CD4-positive, alpha-beta T cell treated with Interleukin-4 for 4 hours (primary cell): ENCODE data around the gene RELL2.

Experiments
- DNase-seq: peaks from one replicate; pipeline ENCODE4 v3.0.0-alpha.2; 2020

The RELL2 gene

GRCh38 chr5:141650851-141651727 is 14.3 kb downstream of the RELL2 start, which contains the start of gene FCHSD1:
Gene FCHSD1, minus strand, starts transcription at chr5:141651418. Its CDS starts 50 bp downstream, at chr5:141651368.
- peak; percentile 77 for DNase-seq

- DNase-seq, result no peak
Measured at GRCh38 chr5:141651728-141652105, 14.9 kb downstream of the RELL2 start.

DNA sequence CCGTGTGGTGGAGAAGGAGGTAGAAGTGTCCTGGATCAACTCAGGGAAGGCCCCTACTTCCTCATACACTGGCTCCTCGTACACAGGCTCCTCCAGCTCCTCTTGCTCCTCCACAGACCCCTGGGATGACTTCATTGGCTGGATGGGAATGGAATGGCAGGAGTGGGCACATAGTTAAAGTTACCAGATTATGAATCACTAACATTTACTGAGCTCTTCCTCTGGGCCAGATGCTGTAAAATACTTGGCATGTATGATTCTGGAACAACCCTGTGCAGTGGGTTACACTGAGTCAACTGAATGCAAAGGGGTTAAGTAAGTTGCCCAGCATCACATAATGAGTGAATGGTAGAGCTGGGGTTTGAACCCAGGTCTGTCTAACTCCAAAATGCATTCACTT is 17.5 kb downstream of the RELL2 start:
- no peak for DNase-seq

DNA sequence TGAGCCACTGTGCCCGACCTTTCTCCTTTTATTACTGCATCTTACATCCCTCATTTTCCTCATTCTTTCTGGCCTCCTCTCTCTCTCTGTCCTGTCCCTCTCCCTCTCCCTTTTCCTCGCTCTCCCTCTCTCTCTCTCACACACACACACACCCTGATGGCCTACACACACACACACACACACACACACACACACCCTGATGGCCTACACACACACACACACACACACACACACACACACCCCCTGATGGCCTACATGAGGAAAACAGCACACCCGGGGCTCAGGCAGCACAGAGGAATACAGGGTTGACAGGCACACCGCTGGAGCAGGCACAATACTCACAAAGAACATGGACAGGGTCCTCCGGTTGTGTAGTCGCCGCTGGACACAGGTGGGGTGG is 18.2 kb downstream of the RELL2 start:
- no peak for DNase-seq

GRCh38 chr5:141656396-141656795 is 19.6 kb downstream of the RELL2 start:
- no peak for DNase-seq

GRCh38 chr5:141657404-141657803 is 20.6 kb downstream of the RELL2 start:
- no peak for DNase-seq

- DNase-seq, result no peak
Measured at GRCh38 chr5:141657937-141658545, 21.2 kb downstream of the RELL2 start.

- DNase-seq, result no peak
Measured at GRCh38 chr5:141662028-141662427, 25.2 kb downstream of the RELL2 start.

DNA sequence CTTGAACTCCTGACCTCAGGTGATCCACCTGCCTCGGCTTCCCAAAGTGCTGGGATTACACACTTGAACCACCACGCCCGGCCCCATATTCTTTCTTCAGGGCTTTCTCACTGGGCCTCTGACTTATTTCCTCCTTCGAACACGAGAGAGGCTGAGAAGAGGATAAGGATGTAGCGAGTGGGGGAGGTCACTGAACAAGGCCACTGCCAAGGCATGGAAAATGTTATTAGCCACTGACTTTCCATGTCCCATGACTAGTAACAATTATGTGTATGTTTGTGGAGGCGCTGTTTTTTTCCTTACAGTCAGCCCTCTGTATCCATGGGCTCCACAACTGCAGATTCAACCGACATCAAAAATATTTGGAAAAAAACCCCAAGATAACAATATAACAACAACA is 26.7 kb downstream of the RELL2 start:
- no peak for DNase-seq

GRCh38 chr5:141664733-141665461 is 28.1 kb downstream of the RELL2 start:
- peak; percentile 60 for DNase-seq

DNA sequence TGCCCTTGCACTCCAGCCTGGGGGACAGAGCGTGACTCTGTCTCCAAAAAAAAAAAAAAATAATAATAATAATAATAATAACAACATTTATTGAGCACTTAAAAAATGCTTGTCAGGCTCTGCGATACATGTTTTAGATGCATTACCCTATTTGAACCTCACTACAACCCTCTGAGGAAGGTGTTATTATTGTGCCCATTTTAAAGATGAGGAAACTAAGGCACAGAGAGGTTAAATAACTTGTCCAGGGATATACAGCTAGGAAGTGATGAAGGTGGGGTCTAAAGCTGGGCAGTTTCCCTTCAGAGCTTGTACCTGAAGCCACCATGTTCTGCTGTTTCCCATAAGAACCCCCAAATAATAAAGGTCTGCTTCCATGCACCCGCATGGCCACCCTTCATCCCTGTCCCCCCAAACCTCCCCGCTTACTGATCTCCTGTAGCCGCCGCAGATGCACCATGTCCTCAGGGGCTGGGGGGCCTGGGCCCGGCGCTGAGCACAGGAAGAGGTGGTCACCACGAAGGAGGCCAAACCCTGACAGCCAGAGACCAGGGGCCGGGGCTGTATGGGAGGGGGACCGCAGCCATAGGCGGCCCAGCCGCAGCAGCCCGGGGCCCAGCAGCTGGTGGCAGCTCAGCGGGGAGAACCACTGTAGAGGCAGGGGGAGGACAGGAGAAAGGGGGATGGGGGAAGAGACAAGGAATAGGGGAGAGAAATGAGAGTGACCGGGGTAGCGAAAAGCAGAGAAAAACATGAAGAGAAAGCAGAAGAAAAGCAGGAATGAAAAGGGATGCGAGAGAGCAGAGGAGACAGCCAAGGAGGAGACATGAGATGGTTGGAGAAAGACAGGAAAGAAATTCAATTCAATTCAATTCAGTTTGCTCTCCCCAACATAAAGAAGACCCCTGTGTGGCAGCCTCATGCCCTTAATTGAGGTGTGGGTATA is 29.5 kb downstream of the RELL2 start:
- no peak for DNase-seq

- DNase-seq, result no peak
Measured at GRCh38 chr5:141668601-141669265, 31.9 kb downstream of the RELL2 start.

DNA sequence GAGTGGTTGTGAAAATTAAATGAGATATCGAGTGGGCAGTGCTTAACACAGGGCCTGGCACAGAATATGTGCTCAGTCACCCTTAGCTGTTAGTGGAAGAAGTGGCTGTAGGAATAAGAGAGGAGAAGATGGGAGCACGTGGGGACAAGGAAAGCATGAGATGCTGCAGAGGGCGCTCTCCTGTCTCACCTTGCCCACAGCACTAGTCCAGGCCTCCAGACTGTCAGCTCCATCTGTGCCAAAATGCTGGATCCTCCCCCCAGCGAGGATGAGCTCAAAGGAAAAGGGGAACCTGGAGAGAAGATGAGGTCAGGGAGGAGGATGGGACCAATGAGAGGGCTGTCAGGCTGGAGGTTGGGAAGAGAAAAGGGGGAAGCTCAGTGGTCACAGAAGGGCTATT is 32.7 kb downstream of the RELL2 start:
- no peak for DNase-seq

DNA sequence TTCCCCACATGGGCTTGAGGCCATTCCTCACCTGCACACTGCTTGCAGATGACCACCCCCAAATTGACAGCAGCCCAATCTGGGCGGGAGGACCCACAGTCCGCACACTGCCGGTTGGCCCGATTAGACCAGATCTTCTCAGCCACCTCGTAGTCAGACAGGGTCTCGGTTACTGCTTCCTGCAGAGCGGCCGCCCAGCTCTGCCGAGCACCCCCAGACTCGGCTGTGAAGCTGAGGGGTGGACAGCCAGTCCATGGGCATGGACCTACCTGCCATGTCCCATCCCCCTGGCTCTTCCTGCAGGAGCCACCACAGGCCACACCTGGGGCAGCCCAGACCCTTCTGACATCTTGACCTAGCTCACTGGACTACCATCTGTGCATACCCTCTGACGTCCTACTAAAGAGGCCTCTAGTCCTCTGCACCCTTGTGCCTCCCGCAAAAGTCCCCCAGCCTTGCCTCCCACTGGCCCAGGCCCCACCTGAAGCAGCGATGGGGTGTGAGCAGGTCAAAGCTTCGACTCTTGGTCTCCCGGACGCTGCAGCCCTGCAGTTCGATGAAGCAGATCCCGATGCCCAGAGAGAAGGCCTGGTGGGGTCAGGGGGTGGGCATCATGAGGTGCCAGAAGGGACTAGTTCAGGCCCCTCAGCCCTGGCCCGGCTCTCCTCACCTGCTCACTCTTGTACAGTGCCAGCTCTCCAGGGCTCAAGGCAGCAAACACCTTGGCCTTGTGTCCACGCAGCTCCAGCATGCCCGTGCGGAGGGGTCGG is 35.5 kb downstream of the RELL2 start:
- no peak for DNase-seq

DNA sequence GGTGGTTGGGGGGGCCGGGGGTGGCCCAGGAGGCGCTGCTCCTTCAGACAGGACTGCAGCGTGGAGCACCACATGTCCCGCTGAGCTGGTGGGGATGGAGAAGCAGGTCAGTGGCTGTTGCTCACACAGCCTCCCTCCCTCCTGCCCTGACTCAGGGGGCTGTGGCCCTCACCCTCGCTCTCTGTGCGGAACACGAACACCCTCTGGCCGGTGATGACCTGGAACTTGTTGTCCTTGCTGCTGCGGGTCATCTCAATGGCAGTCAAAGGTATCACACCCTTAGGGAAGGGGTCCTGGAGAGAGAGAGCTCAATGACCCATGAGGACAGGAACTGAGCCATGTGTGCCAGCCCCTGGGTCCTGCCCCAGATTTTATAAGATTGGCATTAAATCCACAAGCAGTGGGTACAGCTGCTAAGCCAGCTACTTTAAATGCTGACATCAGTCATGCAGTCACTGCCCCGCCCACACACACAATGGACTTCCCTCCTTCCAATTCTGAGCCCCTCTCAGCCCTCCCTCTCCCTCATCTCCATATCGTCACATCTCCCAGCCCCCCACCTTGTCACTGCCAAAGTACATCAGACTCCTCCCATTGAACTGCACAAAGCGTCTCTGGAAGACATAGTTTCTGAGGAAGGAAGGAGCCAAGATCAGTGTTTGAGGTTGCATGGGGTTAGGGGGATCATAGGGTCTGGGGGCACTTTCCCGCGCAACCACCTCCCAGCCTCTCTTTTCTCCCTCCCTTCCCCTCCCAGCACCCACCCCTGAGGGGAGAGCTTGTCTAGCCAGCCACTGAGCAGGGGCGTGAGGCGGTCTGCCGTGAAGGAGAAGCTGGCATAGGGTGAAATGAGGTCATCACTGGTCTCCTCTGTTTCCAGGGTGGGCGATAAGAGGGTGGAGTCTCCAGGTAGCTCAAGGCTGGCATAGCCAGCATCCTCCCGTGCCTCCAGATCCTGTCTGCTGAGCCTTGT is 36.3 kb downstream of the RELL2 start:
- DNase-seq, result no peak

- no peak for DNase-seq
Measured at GRCh38 chr5:141674747-141675146, 38.0 kb downstream of the RELL2 start.

DNA sequence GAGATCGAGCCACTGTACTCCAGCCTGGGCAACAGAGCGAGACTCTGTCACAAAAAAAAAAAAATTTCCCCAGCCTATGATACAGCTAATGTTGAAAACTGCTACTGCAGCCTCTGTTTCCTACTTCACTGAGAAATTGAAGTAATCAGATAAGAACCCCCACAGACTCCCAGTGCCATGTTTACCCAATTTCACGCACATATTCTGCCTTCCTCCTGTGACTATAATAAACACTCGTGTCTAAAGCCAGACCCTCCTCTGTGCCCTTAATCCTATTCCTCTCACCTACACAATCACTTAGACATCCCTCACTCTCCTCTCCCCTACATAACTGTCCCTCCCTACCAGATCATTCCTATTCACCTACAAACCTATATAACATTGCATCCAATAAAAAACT is 38.9 kb downstream of the RELL2 start:
- DNase-seq, result no peak

DNA sequence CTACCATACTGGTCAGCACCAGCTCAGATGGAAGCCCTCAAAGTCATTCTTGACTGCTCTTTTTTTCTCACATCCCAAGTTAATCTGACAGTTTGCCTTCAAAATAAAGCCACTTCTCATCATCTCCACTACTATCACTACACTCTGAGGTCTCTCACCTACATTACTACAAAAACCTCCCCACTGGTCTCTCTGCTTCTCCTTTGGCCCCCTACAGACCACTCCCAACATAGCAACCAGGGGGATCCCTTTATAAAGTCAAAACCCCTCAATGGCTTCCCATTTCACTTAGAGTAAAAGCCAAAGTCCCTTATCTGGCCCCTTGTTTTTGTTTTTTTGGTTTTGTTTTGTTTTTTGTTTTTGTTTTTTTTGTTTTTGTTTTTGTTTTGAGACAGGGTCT is 40.6 kb downstream of the RELL2 start:
- DNase-seq, result no peak

DNA sequence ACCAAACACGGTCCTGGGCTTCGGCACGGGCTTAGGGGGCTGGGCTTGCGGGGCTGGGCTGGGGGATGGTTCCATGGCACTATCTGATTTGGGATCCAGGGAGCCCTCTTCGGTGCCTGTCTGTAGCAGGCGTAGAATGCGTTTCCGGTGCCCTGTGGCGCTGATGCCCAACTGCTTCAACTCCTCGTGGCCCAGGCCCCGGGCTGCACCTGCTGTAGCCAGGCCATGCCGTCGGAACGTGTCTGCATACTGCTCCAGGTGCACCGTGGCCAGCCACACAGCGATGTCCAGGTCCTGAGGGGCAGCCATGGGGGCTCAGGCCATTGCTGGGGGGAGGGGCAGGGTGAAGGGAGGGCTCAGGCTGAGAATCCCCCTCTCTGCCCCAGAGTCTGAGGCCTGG is 43.4 kb downstream of the RELL2 start:
- DNase-seq, result no peak

DNA sequence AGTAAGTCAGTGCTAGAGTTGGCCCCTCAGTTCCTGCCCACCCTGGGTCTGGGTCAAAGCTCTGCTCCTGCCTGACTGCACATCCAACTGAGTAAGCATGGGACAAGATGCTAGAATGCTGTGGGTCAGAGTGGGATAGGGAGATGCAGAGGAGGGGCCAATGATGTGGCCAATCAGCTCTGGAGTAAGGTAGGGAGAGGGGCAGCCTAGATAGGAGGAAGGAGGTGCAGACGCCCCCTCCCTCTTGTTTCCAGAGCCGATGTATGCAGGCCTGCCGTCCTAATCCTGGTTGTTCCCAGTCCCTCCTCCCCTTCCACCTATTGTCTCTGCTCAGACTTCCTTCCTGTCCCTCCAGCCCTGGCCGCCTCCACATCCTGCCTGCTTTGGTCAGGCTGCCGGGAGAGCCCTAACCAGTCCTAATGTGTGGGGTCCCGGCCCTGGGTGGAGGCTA is 44.0 kb downstream of the RELL2 start:
- no peak for DNase-seq
